ENCODE results near the gene FBXW4.

DNA sequence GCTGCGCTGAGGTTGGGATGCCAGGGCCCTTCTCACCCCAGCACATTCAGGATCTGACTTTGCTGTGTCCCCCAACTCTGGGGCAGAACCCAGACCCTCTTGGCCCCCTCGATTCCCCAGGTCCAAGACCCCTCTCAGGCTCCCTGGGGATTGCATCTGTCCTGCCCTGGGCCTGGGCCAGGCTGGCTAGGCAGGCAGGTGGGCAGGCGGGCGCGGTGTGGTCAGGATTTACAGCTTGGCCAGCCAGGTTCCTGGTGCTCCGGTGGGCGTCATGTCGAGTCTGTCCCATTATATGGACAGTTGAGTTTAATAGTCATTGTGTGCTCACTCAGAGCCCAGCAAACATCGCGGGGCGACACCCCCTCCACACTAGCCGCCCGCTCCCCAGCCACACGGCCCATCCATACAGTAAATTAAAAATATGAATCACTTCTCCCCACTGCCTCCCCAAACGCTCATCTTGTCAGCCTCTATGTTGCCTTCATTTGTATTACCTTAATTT is 130.4 kb downstream of the FBXW4 start:
- TF ChIP-seq POLR2A (IDR thresholded peaks at IDR 0.05), result no peak
- TF ChIP-seq, protein P1, sequence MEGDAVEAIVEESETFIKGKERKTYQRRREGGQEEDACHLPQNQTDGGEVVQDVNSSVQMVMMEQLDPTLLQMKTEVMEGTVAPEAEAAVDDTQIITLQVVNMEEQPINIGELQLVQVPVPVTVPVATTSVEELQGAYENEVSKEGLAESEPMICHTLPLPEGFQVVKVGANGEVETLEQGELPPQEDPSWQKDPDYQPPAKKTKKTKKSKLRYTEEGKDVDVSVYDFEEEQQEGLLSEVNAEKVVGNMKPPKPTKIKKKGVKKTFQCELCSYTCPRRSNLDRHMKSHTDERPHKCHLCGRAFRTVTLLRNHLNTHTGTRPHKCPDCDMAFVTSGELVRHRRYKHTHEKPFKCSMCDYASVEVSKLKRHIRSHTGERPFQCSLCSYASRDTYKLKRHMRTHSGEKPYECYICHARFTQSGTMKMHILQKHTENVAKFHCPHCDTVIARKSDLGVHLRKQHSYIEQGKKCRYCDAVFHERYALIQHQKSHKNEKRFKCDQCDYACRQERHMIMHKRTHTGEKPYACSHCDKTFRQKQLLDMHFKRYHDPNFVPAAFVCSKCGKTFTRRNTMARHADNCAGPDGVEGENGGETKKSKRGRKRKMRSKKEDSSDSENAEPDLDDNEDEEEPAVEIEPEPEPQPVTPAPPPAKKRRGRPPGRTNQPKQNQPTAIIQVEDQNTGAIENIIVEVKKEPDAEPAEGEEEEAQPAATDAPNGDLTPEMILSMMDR (IDR thresholded peaks at IDR 0.05), result no peak
